Cardiac muscle cell (in vitro differentiated cells and primary cell): ENCODE measurements around the gene ZC3H14. TPM values are rescaled to one million over a fixed set of nuclear protein-coding genes. Genes with fewer than 3 reads are reported as not detected.

ENCODE experiments used
- DNase-seq, 2 donors: peaks; one replicate each; pipeline versions ENCODE4 v3.0.0 to v3.0.0-alpha.2; 2010 to 2017; ENCODE audit warnings: low read depth in 1 of 2, low spot score in 1 of 2
- H3K27ac ChIP-seq: fragments of 200-600 bp; sonication (generic); 2 replicates; pipeline ENCODE4 v1.5.1; 2016
- H3K27me3 ChIP-seq: fragments of 200-600 bp; sonication (generic); 2 replicates; pipeline ENCODE4 v1.6.0; 2016; ENCODE audit warnings: control low read depth
- H3K36me3 ChIP-seq: fragments of 200-600 bp; sonication (generic); 2 replicates; pipeline ENCODE4 v1.5.1; 2016; ENCODE audit warnings: control low read depth
- H3K4me1 ChIP-seq: fragments of 200-600 bp; sonication (generic); 2 replicates; pipeline ENCODE4 v1.8.1; 2017; ENCODE audit warnings: low read depth, mild to moderate bottlenecking, mixed run types
- H3K4me3 ChIP-seq: fragments of 200-600 bp; sonication (generic); 2 replicates; pipeline ENCODE4 v1.5.1; 2016; ENCODE audit warnings: mild to moderate bottlenecking
- H3K9me3 ChIP-seq: fragments of 200-600 bp; sonication (generic); 2 replicates; pipeline ENCODE4 v1.5.1; 2017; ENCODE audit warnings: low read depth, mild to moderate bottlenecking, control low read depth
- CTCF ChIP-seq: IDR thresholded peaks from 2 replicates; pipeline ENCODE4 v1.5.1; 2012; ENCODE audit warnings: low read depth, mild to moderate bottlenecking, low read length
- polyA plus RNA-seq: library from polyadenylated mRNA; unstranded; fragments of >200 nt; fragmentation: Nextera tagmentation; extraction: Ambion mirVana; gene quantifications from 2 replicates; pipeline ENCODE4 v1.2.1, GENCODE V29; 2016
- total RNA-seq: library from RNA; depleted of rRNA; stranded (reverse); fragments of >200 nt; gene quantifications from 2 replicates; pipeline ENCODE4 v1.2.3, GENCODE V29; 2016

ZC3H14 gene
- total and polyA plus RNA-seq, 2 experiments from 2014 or later: 71.3 to 87.4 TPM

- Histone ChIP-seq H3K27me3 (no peaks in the 10 kb centered on the region), H3K9me3 (no peaks in the 10 kb centered on the region), H3K36me3 (no peaks in the 10 kb centered on the region), H3K4me3 (no peak overlapping the region), H3K27ac (no peak overlapping the region), H3K4me1 (no peaks in the 10 kb centered on the region)
- TF ChIP-seq CTCF: no peak
- DNase-seq: no peak
Observed at GRCh38 chr14:88632512-88632911, 69.7 kb downstream of the ZC3H14 start.

- Histone ChIP-seq H3K27ac (no peak overlapping the region), H3K36me3 (no peaks in the 10 kb centered on the region), H3K4me1 (no peaks in the 10 kb centered on the region), H3K9me3 (no peaks in the 10 kb centered on the region), H3K27me3 (no peaks in the 10 kb centered on the region), H3K4me3 (no peak overlapping the region)
- DNase-seq: no peak
- no peak for TF ChIP-seq CTCF
Observed at GRCh38 chr14:88639221-88639620, 76.4 kb downstream of the ZC3H14 start.

DNA sequence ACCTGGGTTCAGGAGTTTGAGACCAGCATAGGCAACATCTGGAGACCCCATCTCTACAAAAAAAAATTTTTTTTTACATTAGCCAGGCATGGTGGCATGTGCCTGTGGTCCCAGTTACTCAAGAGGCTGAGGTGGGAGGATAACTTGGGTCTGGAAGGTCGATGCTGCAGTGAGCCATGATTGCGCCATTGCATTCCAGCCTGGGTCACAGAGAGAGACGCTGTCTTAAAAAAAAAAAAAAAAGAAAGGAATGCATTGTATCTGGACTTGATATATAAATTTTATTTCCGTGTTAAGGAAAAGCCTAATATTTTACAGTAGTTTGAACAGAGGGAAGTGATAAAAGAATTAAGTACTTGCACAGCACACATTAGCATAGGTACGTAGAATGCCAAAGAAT, 97.2 kb downstream of the ZC3H14 start:
- no peak overlapping the region for H3K4me3 ChIP-seq
- H3K36me3 ChIP-seq: no peaks in the 10 kb centered on the region
- H3K9me3 ChIP-seq: no peaks in the 10 kb centered on the region
- no peaks in the 10 kb centered on the region for H3K4me1 ChIP-seq
- peaks cover 2% of the 10 kb centered on the region for H3K27me3 ChIP-seq
- no peak for TF ChIP-seq CTCF
- DNase-seq: peak in 1 of 2 donors; percentile 84
- H3K27ac ChIP-seq: no peak overlapping the region

DNA sequence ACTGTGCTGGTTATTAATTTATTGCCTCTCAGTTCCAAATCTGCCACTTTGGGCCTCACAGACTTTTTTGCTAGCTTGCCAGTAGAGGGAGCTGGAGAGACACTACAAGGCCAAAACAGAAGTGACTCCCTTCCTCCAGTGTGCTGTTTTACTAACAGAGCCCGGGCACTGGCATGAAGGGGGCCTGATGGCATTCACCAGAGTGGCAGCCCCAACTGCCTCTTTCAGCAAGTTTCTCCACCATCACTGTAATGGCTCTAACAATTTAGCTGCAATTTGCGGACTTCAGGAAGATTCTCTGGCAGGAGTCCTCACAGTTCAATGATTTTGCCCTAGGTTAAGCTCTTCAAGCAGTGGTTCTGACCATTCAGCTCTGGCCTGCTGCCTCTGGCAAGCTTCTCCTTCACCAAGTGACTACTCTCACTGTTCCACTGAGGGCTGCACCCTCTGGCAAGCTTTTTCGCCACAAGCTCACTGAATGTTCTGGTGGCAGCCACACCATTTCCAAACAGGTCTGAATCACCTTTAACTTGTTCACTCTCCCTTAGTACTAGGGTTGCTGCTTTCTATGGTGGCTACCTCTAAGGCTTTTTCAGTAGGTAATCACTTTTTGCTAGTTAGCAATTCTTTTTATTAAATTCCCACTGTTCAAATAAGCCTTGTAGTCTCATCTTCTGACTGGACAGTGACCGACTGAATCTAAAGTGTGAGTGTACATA, 104.9 kb downstream of the ZC3H14 start:
- H3K4me1 ChIP-seq: no peaks in the 10 kb centered on the region
- TF ChIP-seq CTCF: peak; percentile 92
- no peaks in the 10 kb centered on the region for H3K36me3 ChIP-seq
- H3K27ac ChIP-seq: peak overlapping the region; percentile 11
- no peak overlapping the region for H3K4me3 ChIP-seq
- no peaks in the 10 kb centered on the region for H3K9me3 ChIP-seq
- DNase-seq: peak; percentile 84 to 88
- H3K27me3 ChIP-seq: peaks cover 4% of the 10 kb centered on the region

DNA sequence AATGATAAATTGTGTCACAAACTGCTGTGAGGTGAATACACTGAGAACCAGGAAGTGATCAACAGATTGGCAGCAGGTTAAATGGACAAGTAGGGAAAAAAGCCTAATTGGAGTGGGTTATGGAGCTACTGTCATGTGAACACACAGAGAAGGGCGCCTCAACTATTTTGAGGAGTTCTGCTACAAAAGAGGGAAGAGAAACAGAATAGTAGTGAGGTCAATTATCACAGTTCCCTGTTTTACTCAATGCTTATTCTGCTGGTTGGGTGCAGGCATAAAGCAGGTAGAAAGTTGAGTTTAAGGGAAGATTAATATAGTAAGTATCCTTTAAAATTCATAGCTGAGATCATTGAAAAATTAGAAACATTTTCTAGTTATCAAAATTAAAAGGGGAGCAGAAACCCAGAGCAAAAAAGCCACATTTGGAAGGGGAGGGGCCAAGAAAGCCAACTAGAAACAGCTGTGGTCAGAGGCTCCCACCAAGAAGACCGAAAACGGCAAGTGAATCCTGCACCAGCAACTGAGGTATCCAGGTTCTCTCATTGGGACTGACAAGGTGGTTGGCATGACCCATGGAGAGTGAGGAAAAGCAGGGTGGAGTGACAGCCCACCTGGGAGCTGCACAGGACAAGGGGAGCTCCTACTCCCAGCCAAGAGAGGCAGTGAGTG, 105.7 kb downstream of the ZC3H14 start:
- H3K4me1 ChIP-seq: no peaks in the 10 kb centered on the region
- no peak for TF ChIP-seq CTCF
- no peaks in the 10 kb centered on the region for H3K36me3 ChIP-seq
- peaks cover 4% of the 10 kb centered on the region for H3K27me3 ChIP-seq
- H3K27ac ChIP-seq: no peak overlapping the region
- H3K4me3 ChIP-seq: no peak overlapping the region
- DNase-seq: no peak
- no peaks in the 10 kb centered on the region for H3K9me3 ChIP-seq
